Epithelial cell of esophagus (primary cell): ENCODE measurements around the gene MCC.

Experiments used
- DNase-seq: peaks from one replicate; pipeline ENCODE4 v3.0.0; 2010; ENCODE audit warnings: low read depth
- H3K4me3 ChIP-seq: 2 replicates; pipeline ENCODE4 v1.5.1; 2011; ENCODE audit warnings: mild to moderate bottlenecking, low read length, control low read depth
- CTCF ChIP-seq: IDR thresholded peaks from 2 replicates; pipeline ENCODE4 v1.5.1; 2011; ENCODE audit warnings: low read depth, mild to moderate bottlenecking, low read length, control low read depth, inconsistent platforms; ENCODE audit not compliant: insufficient read depth; ENCODE audit errors: missing control alignments

MCC gene

GRCh38 chr5:113450462-113450861 lies 37.8 kb downstream of the MCC start:
- no peak for DNase-seq
- TF ChIP-seq CTCF: no peak
- no peak overlapping the region for H3K4me3 ChIP-seq

GRCh38 chr5:113448252-113448651 lies 40.0 kb downstream of the MCC start:
- no peak overlapping the region for H3K4me3 ChIP-seq
- no peak for TF ChIP-seq CTCF
- DNase-seq: no peak

- H3K4me3 ChIP-seq: no peak overlapping the region
- no peak for TF ChIP-seq CTCF
- DNase-seq: no peak
These were observed 40.7 kb downstream of the MCC start for GRCh38 chr5:113447498-113448050.

GRCh38 chr5:113446358-113446927 lies 41.8 kb downstream of the MCC start:
- no peak for DNase-seq
- no peak overlapping the region for H3K4me3 ChIP-seq
- no peak for TF ChIP-seq CTCF

- DNase-seq: no peak
- no peak overlapping the region for H3K4me3 ChIP-seq
- no peak for TF ChIP-seq CTCF
These were observed 51.1 kb downstream of the MCC start for GRCh38 chr5:113437111-113437510.

GRCh38 chr5:113435575-113435974 lies 52.7 kb downstream of the MCC start:
- H3K4me3 ChIP-seq: no peak overlapping the region
- DNase-seq: no peak
- TF ChIP-seq CTCF: no peak

- no peak for TF ChIP-seq CTCF
- no peak within 1 kb of the TSS for H3K4me3 ChIP-seq
- no peak for DNase-seq
These were observed 53.4 kb downstream of the MCC start, which contains the start of gene TSSK1B for GRCh38 chr5:113434889-113435288. TSSK1B (minus strand) TSS chr5:113434989; CDS start chr5:113434839, 150 bp downstream.
